Measurements from ENCODE around the gene SEMA4G. TPM values are rescaled to one million over a fixed set of nuclear protein-coding genes. Genes with fewer than 3 reads are reported as not detected.

Gene SEMA4G
- total and polyA plus RNA-seq, 2 of the 8 experiments (the other 6 are each of a cell fraction or from before 2014, with no cell fraction given), result 7.1 to 18.2 TPM

- TF ChIP-seq CTBP2 (IDR thresholded peaks at IDR 0.05; ENCODE audit: borderline replicate concordance, insufficient read depth, insufficient read length, low read length) (no peak), GABPA (IDR thresholded peaks at IDR 0.05; ENCODE audit: borderline replicate concordance, insufficient read depth, low read length) (no peak), TAF1 (IDR thresholded peaks at IDR 0.05; ENCODE audit: low read depth, low read length) (peak; percentile 63), MAFK (IDR thresholded peaks at IDR 0.05; ENCODE audit: low read depth, low read length) (no peak), BRCA1 (IDR thresholded peaks at IDR 0.05; ENCODE audit: low read depth, low read length) (no peak)
These were observed 31.0 kb downstream of the SEMA4G start (continued) for GRCh38 chr10:101000127-101000914.

Data from H1 (cell line).